Anterior cingulate cortex (tissue), 58 donors: ENCODE measurements around the gene PEAK1.

Experiments used
- DNase-seq, 58 donors: peaks; one replicate each; lab custom pipeline; 2025; lab: John Stamatoyannopoulos, UW

PEAK1 gene

GRCh38 chr15:77075528-77075927 is 344.4 kb downstream of the PEAK1 start:
- DNase-seq = peak in 37 of 58 donors; percentile 10 to 75 (median 29)

DNA sequence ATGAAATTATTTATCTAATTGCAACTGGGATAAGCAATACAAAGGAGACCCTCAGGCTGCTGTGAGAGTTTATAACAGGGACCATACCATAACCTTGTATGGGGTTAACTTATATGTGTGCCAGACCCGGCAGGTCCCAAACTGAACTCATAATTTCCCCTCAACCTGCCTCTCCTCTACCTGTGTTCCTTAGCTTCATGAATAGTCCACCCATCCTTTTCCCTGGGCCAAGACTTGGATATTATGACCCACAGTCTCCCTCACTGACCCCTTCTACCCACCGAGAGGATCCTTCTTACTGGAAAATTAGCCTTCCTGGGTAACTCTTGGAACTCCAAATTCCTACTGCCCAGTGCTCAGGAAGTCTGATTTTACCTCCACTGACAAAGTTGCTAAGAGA is 345.6 kb downstream of the PEAK1 start:
- no peak for DNase-seq

DNA sequence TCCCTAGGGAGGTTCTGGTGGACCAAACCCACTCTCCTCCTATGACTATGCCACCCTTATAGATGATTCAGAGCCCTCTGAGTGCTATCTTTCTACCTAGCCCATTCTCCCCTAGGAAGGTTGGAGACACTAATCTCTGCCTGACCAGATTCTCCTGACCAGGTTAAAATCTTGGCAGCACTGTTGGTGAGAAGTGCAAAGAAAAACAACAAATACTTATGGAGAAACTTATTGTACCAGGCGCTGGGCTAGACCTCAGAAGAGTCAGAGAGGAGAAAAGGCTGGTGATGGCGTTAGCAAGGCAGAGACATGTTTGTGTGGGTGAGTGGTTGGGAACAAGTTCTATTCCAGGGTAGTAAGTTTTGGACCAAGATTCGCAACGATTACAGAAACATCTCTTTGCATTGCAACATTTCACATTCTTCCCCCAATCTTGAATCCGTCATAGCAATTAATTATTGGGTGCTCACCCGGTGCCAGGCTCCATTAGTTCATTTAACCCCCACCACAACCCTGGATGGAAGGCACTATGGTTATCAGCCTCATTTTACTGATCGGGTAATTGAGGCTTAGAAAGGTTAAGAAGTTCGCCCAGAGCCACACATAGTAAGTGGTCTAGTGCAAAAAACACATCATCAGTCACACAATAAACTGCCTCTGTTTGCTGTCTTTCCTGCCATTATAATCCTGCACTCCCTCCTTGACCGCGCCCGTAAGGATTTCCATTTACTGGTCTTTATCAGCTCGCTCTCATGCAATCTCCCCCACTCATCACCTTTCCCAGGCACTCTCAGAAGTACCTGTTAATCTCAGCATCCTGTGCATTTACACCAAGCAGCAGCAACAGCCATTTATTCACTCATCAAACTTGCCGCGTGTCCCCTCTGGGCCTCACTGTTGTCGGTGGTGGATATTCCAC is 348.3 kb downstream of the PEAK1 start:
- no peak for DNase-seq

GRCh38 chr15:77070495-77071304 is 349.2 kb downstream of the PEAK1 start, which contains the start of gene TSPAN3:
TSPAN3 (minus strand) TSS chr15:77071109; CDS start chr15:77070954, 155 bp downstream.
- peak; percentile 39 to 95 (median 89) for DNase-seq

GRCh38 chr15:77070180-77070494 is 349.8 kb downstream of the PEAK1 start:
- DNase-seq = peak in 1 of 58 donors; percentile 15

DNA sequence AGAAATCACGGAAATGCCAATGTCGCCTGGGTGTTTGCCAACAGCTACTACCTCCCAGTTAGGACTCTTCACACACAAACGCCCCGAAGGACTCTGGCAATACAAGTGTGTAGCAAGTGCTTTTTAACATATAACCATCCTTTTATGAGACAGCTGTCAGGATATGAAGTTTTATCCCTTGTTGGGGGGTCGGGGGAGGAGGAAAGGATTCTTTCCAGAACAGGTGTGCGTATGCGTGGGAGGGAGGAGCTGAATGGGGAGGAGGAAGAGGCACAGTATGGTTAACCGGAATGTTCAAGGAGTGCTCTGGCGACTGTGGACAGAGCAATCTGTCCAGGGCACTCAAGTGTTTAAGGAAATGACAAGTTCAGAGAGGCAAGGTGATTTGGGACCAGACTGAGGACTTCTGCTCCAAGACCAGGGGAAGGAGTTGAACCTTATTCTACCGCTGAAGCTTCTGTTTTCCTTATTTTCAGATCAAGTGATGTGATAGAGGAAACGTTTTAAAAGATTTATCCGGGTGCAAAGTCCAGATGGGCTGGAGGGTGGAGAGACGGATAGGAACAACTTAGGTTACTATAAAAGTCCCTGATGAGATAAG is 350.3 kb downstream of the PEAK1 start:
- DNase-seq = peak in 1 of 58 donors; percentile 8

DNA sequence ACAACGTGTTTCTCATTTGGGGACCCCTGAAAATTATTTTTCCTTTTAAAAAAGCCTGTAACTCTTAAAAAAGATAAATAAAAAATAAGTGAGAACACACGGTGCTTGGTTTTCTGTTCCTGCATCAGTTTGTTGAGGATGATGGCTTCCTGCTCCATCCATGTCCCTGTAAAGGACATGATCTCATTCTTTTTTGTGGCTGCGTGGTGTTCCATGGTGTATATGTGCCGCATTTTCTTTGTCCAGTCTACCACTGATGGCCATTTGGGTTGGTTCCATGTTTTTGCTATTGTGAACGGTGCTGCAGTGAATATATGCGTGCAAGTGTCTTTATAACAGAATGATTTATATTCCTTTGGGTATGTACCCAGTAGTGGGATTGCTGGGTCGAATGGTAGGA is 351.3 kb downstream of the PEAK1 start:
- DNase-seq = no peak

- no peak for DNase-seq
Measured at GRCh38 chr15:77067691-77068367, 352.1 kb downstream of the PEAK1 start.

- DNase-seq = no peak
Measured at GRCh38 chr15:77066971-77067690, 352.8 kb downstream of the PEAK1 start.

GRCh38 chr15:77064539-77065308 is 355.2 kb downstream of the PEAK1 start:
- no peak for DNase-seq

GRCh38 chr15:77064063-77064462 is 355.8 kb downstream of the PEAK1 start:
- DNase-seq = no peak

DNA sequence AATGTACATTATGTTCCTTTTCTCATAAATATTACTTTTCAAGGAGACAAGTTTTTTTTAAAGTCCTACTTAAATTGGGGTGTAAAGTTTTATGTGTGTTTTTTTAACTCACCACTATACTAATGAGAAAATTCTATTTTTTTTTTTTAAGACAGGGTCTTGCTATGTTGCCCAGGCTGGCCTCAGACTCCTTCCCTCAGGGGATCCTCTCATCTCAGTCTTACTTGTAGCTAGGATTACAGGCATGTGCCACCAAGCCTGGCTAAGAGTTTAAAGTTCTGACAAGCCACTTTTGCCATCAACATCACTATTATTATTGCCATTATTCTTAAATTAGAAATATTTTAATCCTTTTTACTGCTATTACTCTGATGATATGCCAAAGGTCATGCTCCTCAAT is 356.7 kb downstream of the PEAK1 start:
- DNase-seq = no peak

DNA sequence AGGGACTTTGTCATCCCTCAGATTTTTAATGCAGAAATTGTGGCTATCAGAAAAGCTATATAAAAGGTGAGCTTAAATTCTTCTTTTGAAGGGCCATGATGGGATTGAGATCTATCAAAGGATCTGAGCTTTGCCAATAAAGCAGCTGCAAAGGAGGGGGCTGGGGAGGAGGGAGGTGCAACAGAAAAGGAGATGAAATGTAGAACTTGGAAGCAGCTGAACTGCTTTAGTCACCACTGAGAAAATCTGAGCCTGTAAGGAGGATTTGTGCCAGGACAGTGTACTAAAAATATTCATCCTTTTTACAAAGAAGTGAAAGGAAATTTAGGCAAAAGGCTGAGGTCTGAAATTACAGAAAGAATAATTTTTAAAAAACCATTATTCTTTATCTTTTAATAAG is 359.4 kb downstream of the PEAK1 start:
- peak in 19 of 58 donors; percentile 12 to 73 (median 30) for DNase-seq

GRCh38 chr15:77059786-77060361 is 360.0 kb downstream of the PEAK1 start:
- peak in 2 of 58 donors; percentile 20 to 28 for DNase-seq

- DNase-seq = no peak
Measured at GRCh38 chr15:77058468-77058867, 361.4 kb downstream of the PEAK1 start.

DNA sequence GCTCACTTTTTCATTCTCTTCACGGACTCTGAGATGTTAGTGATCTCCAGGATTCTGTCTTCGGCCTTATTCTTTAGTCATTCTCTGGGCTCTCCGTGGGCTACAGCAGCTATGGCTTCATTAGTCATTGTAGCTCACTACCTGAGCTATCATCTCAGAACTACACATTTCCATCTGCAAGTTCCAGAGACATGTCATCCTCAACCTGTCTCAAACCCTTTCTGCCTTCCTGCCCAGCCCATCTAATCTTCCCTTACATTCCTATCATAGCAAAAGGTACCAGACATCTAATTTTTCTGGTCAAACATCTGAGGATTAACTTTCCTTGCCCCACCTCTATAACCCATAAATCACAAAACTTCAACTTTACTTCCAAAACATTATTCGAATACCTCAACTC is 362.2 kb downstream of the PEAK1 start:
- DNase-seq = no peak

- DNase-seq = no peak
Measured at GRCh38 chr15:77057072-77057471, 362.8 kb downstream of the PEAK1 start.

GRCh38 chr15:77053709-77054108 is 366.2 kb downstream of the PEAK1 start:
- no peak for DNase-seq

DNA sequence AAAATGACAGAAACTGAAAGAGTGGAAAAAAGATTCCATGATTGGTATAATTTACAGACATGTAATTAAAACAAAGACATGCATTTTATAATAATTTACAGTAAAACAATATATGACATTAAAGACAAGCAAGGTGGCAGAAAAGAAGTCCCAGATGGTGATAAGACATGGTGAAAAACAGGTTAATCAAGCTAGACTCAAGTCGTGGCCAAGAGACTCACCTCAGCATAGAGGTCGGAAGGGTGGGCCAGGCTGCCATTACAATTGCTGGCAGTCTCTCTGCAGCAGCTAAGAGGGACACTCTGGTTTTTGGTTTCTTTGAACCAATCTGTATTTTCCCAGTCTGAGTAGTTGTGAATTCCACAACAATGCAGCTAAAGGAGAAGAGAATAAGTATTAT is 367.3 kb downstream of the PEAK1 start:
- no peak for DNase-seq
